MM.1S (cell line): ENCODE measurements around the gene GOLGA8J.

Experiments used
- CTCF ChIP-seq: fragments of 300-600 bp; sonication (generic); IDR thresholded peaks from 2 replicates; pipeline ENCODE4 v1.5.1; 2016; ENCODE audit warnings: antibody characterized with exemption, low read length, mixed read lengths
- EZH2 ChIP-seq: fragments of 300-600 bp; sonication (generic); optimal IDR thresholded peaks from 2 replicates; pipeline ENCODE3; 2017; ENCODE audit warnings: low read depth, mild to moderate bottlenecking, antibody characterized with exemption, low read length, mixed read lengths

GRCh38 chr15:30044377-30044776 is 38.4 kb upstream of the GOLGA8J start:
- TF ChIP-seq CTCF: no peak
- TF ChIP-seq EZH2: no peak
